Left lung (tissue), 10 donors: ENCODE data around the gene CAPN11. TPM values are rescaled to one million over a fixed set of nuclear protein-coding genes. Genes with fewer than 3 reads are reported as not detected.
"Not testable (repeated sequence)": the region's sequence is repeated elsewhere in the genome, so short reads cannot be mapped to it uniquely, and the experiment has no call there.

Source experiments
- ATAC-seq: fragments of 200-7000 bp; cut with Tn5 transposase; one replicate; pipeline ENCODE4 v1.9.1; 2020; ENCODE audit warnings: moderate library complexity
- DNase-seq, 4 donors: peaks; one replicate each; pipeline ENCODE4 v3.0.0-alpha.2; 2013 to 2020
- H3K27ac ChIP-seq, 2 donors: fragments of 200-600 bp; sonication (generic) in 1 of 2; one replicate each; pipeline versions ENCODE4 v1.5.0 to v1.8.0; 2020 to 2021
- H3K27me3 ChIP-seq, 2 donors: fragments of 200-600 bp; sonication (generic) in 1 of 2; one replicate each; pipeline versions ENCODE4 v1.5.0 to v1.8.0; 2020 to 2021
- H3K36me3 ChIP-seq, 2 donors: fragments of 200-600 bp; sonication (generic) in 1 of 2; one replicate each; pipeline versions ENCODE4 v1.5.0 to v1.8.0; 2020 to 2021
- H3K4me1 ChIP-seq, 2 donors: fragments of 200-600 bp; one replicate each; pipeline ENCODE4 v1.8.0; 2021
- H3K4me3 ChIP-seq, 2 donors: fragments of 200-600 bp; sonication (generic) in 1 of 2; one replicate each; pipeline versions ENCODE4 v1.5.0 to v1.8.0; 2020 to 2021; ENCODE audit warnings: mild to moderate bottlenecking in 1 of 2
- H3K9me3 ChIP-seq, 2 donors: fragments of 200-600 bp; sonication (generic) in 1 of 2; one replicate each; pipeline versions ENCODE4 v1.5.0 to v1.8.0; 2020 to 2021
- CTCF ChIP-seq, 2 donors: fragments of 200-600 bp; sonication (generic) in 1 of 2; IDR thresholded peaks; one replicate each; pipeline versions ENCODE4 v1.5.0 to v1.8.0; 2021; ENCODE audit warnings: antibody characterized with exemption in 2 of 2
- intact Hi-C, 2 donors: fragments of 100-400 bp; cut with DNase I; formaldehyde crosslinking; loops; one replicate each; pipeline versions ENCODE4 v1.11.2 to v1.14.2; 2022
- polyA plus RNA-seq, 6 donors: library from polyadenylated mRNA; unstranded; fragments of 120-200 nt; gene quantifications; one replicate each; pipeline ENCODE4 v1.2.1, GENCODE V29; 2013; ENCODE audit not compliant: insufficient read length in 6 of 6
- total RNA-seq, 2 donors: library from RNA; stranded (reverse); fragmentation: NEBNext Ultra II Directional; extraction: Animal tissue kit (Norgen Biotek cat#: 25700); gene quantifications; one replicate each; pipeline ENCODE4 v1.2.1, GENCODE V29; 2021
- donor health status: DM: no; HTN: yes; CAD: no.
- donor health status: DM: no; HTN: no; CAD: no.

The CAPN11 gene
- total and polyA plus RNA-seq, 8 donors, result 0.10 to 0.29 (median 0.23) TPM; not detected in 1

- TF ChIP-seq CTCF (IDR thresholded peaks at IDR 0.05), result no peak
- H3K4me3 ChIP-seq, result no peak overlapping the region
- intact Hi-C loops, result no loop called here
- ATAC-seq, result no peak
- DNase-seq, result no peak
- H3K4me1 ChIP-seq, result peaks cover 0 to 5% of the 10 kb centered on the region in 2 donors
- no peaks in the 10 kb centered on the region for H3K27me3 ChIP-seq
- no peaks in the 10 kb centered on the region for H3K36me3 ChIP-seq
- H3K9me3 ChIP-seq, result no peaks in the 10 kb centered on the region
- no peak overlapping the region for H3K27ac ChIP-seq
Measured at GRCh38 chr6:44193307-44193910, 34.8 kb downstream of the CAPN11 start.

- Histone ChIP-seq H3K27me3 (no peaks in the 10 kb centered on the region), H3K27ac (no peak overlapping the region), H3K4me1 (peaks cover 0 to 5% of the 10 kb centered on the region in 2 donors), H3K4me3 (no peak overlapping the region), H3K9me3 (no peaks in the 10 kb centered on the region), H3K36me3 (no peaks in the 10 kb centered on the region)
- intact Hi-C loops, result no loop called here
- no peak for TF ChIP-seq CTCF (IDR thresholded peaks at IDR 0.05)
- ATAC-seq (no peak), DNase-seq (no peak)
Measured at GRCh38 chr6:44194326-44194725, 35.7 kb downstream of the CAPN11 start.

- intact Hi-C loops, H3K4me3 ChIP-seq, H3K9me3 ChIP-seq, DNase-seq, ATAC-seq, H3K27ac ChIP-seq, H3K27me3 ChIP-seq, H3K36me3 ChIP-seq, H3K4me1 ChIP-seq: not testable (repeated sequence)
Measured at GRCh38 chr6:44196351-44196750, 37.7 kb downstream of the CAPN11 start.

- H3K4me3 ChIP-seq, result no peak overlapping the region
- H3K27me3 ChIP-seq, result no peaks in the 10 kb centered on the region
- H3K9me3 ChIP-seq, result no peaks in the 10 kb centered on the region
- no peak for ATAC-seq
- H3K36me3 ChIP-seq, result no peaks in the 10 kb centered on the region
- no peaks in the 10 kb centered on the region for H3K4me1 ChIP-seq
- TF ChIP-seq CTCF (IDR thresholded peaks at IDR 0.05), result no peak
- DNase-seq, result no peak
- intact Hi-C loops, result no loop called here
- no peak overlapping the region for H3K27ac ChIP-seq
Measured at GRCh38 chr6:44198684-44199083, 40.1 kb downstream of the CAPN11 start.

DNA sequence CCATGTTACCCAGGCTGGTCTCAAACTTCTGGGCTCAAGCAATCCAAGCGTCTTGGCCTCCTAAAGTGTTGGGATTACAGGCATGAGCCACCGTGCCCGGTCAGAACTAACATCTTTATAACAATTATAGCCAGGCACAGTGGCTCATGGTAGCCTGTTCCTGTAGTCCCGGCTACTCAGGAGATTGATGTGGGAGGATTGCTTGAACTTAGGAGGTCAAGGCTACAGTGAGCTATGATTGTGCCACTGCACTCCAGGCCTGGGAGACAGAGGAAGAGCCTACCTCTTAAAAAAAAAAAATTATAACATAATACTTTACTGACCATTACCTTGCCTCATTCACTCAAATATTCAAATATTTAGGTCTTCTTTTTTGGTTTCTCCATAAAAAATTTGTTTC is 41.3 kb downstream of the CAPN11 start:
- DNase-seq, result no peak
- no peak for TF ChIP-seq CTCF (IDR thresholded peaks at IDR 0.05)
- H3K27me3 ChIP-seq, result no peaks in the 10 kb centered on the region

DNA sequence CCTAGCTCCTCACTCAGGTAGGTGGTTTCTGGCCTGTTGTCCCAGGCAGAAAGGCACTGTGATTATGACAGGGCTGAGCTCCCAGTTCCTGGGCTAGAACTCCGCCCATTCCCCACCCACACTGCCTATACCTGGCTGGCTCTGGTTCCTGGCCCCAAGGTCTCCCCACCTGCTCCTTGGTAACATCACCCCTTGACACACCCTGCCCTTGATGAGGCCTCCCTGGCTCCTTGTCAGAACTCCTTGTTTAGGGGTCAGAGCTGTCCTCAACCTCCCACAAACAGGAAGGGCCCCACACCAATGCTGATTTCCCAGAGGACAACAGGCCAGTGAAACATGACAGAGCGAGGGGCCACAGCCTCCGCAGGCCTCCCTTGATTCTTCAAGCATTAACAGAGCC is 42.6 kb downstream of the CAPN11 start:
- Histone ChIP-seq H3K27me3 (no peaks in the 10 kb centered on the region), H3K9me3 (no peaks in the 10 kb centered on the region), H3K4me1 (no peaks in the 10 kb centered on the region), H3K36me3 (no peaks in the 10 kb centered on the region), H3K4me3 (no peak overlapping the region), H3K27ac (no peak overlapping the region)
- no peak for DNase-seq
- peak; percentile 19 for ATAC-seq
- intact Hi-C loops, result no loop called here
- TF ChIP-seq CTCF (IDR thresholded peaks at IDR 0.05), result no peak

More for the DNA sequence above, 41.3 kb downstream of the CAPN11 start:
- H3K36me3 ChIP-seq, result no peaks in the 10 kb centered on the region
- intact Hi-C loops, result no loop called here
- no peaks in the 10 kb centered on the region for H3K9me3 ChIP-seq
- no peaks in the 10 kb centered on the region for H3K4me1 ChIP-seq
- H3K4me3 ChIP-seq, result no peak overlapping the region
- no peak overlapping the region for H3K27ac ChIP-seq
- ATAC-seq, result no peak
